Measurements from ENCODE around the gene BIRC6. TPM values are rescaled to one million over a fixed set of nuclear protein-coding genes. Genes with fewer than 3 reads are reported as not detected.
"Not testable (repeated sequence)": the region's sequence is repeated elsewhere in the genome, so short reads cannot be mapped to it uniquely, and the experiment has no call there.

BIRC6 gene
- total RNA-seq, 1 experiment from 2014 or later = 35.1 TPM

- H3K27me3 ChIP-seq (ENCODE audit: control insufficient read depth, insufficient read depth, low read length) = no peaks in the 10 kb centered on the region
- DNase-seq = no peak
- H3K4me3 ChIP-seq (ENCODE audit: insufficient read depth, low read depth, low read length) = no peak overlapping the region
- H3K36me3 ChIP-seq (replicated peaks; ENCODE audit: control insufficient read depth, insufficient read depth, low read length) = peaks cover 4% of the 10 kb centered on the region
These were observed 89.5 kb downstream of the BIRC6 start for GRCh38 chr2:32446369-32446768.

DNA sequence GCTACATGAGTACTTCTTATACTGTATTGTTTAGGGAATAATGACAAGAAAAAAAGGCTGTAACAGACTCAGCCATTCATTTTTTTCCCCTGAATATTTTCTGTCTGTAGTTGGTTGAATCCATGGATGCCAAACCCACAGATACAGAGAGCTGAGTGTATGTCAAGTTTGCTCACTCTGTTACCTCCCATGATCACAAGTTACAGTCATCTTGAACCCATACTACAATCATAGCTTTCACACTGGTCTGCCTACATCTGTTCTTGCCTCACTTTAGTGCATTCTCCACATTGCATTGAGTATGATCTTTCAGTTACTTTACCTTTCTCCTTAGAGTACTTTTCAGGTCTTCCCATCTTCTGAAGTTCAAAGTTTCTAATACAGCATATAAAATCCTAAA lies 94.0 kb downstream of the BIRC6 start:
- no peak for DNase-seq
- Histone ChIP-seq H3K27me3 (ENCODE audit: control insufficient read depth, insufficient read depth, low read length) (no peaks in the 10 kb centered on the region), H3K4me3 (ENCODE audit: insufficient read depth, low read depth, low read length) (no peak overlapping the region), H3K36me3 (replicated peaks; ENCODE audit: control insufficient read depth, insufficient read depth, low read length) (peaks cover 2% of the 10 kb centered on the region)

- no peak overlapping the region for H3K4me3 ChIP-seq (ENCODE audit: insufficient read depth, low read depth, low read length)
- no peak for DNase-seq
- no peaks in the 10 kb centered on the region; the same call in none of the 2 replicates for H3K36me3 ChIP-seq (replicated peaks; ENCODE audit: control insufficient read depth, insufficient read depth, low read length)
- H3K27me3 ChIP-seq (ENCODE audit: control insufficient read depth, insufficient read depth, low read length) = no peaks in the 10 kb centered on the region
These were observed 95.7 kb downstream of the BIRC6 start for GRCh38 chr2:32452338-32453064.

GRCh38 chr2:32453242-32454062 lies 96.6 kb downstream of the BIRC6 start:
- Histone ChIP-seq H3K27me3 (ENCODE audit: control insufficient read depth, insufficient read depth, low read length) (no peaks in the 10 kb centered on the region), H3K4me3 (ENCODE audit: insufficient read depth, low read depth, low read length) (no peak overlapping the region), H3K36me3 (replicated peaks; ENCODE audit: control insufficient read depth, insufficient read depth, low read length) (no peaks in the 10 kb centered on the region; the same call in none of the 2 replicates)
- DNase-seq = no peak

DNA sequence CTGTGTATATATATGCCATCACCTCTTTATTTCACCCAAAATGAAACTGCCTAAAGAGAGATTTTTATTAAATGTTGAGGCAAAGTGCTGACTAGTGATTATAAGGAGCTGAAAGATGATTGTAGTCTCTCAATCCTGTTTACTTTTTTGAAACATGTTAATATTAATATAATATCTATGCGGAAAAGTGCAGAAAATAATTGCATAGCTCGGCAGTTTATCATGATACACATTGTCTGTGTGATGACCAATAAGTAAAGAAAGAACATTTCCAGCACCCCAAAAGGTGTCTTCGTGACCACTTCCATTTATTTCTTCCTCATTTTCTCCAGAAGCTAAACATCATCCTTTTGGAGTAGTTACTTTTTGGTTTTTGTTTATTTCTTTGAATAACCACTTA lies 99.0 kb downstream of the BIRC6 start:
- DNase-seq = no peak

GRCh38 chr2:32456808-32457207 lies 100.0 kb downstream of the BIRC6 start:
- Histone ChIP-seq H3K36me3 (replicated peaks; ENCODE audit: control insufficient read depth, insufficient read depth, low read length) (no peaks in the 10 kb centered on the region), H3K27me3 (ENCODE audit: control insufficient read depth, insufficient read depth, low read length) (no peaks in the 10 kb centered on the region), H3K4me3 (ENCODE audit: insufficient read depth, low read depth, low read length) (no peak overlapping the region)
- no peak for DNase-seq

More for the DNA sequence above, 99.0 kb downstream of the BIRC6 start:
- Histone ChIP-seq H3K27me3 (ENCODE audit: control insufficient read depth, insufficient read depth, low read length) (no peaks in the 10 kb centered on the region), H3K36me3 (replicated peaks; ENCODE audit: control insufficient read depth, insufficient read depth, low read length) (no peaks in the 10 kb centered on the region; the same call in 1 of the 2 replicates), H3K4me3 (ENCODE audit: insufficient read depth, low read depth, low read length) (no peak overlapping the region)

DNA sequence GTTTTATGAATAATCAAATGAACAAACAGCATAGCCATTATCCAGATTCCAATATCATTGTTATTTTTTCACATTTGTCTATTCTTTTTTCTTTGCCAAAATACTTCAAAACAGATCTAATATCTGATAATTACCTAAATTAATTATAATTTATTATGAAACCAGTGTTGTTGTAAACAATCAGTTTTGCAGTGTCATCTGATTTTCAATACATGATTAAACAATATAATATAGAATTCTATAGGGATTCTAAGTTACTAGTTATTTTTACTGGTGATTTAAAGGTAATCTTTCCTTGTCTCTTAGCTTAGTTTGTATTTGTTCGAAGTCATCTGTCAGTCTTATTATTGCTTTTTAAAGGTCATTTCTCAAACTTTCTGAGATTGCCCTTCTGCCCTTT lies 101.0 kb downstream of the BIRC6 start:
- DNase-seq = no peak

GRCh38 chr2:32460861-32461260 lies 104.0 kb downstream of the BIRC6 start:
- not testable (repeated sequence) for H3K4me3 ChIP-seq (ENCODE audit: insufficient read depth, low read depth, low read length); DNase-seq; H3K36me3 ChIP-seq (replicated peaks; ENCODE audit: control insufficient read depth, insufficient read depth, low read length); H3K27me3 ChIP-seq (ENCODE audit: control insufficient read depth, insufficient read depth, low read length)

More for the DNA sequence above, 101.0 kb downstream of the BIRC6 start:
- Histone ChIP-seq H3K27me3 (ENCODE audit: control insufficient read depth, insufficient read depth, low read length) (no peaks in the 10 kb centered on the region), H3K4me3 (ENCODE audit: insufficient read depth, low read depth, low read length) (no peak overlapping the region), H3K36me3 (replicated peaks; ENCODE audit: control insufficient read depth, insufficient read depth, low read length) (no peaks in the 10 kb centered on the region)

DNA sequence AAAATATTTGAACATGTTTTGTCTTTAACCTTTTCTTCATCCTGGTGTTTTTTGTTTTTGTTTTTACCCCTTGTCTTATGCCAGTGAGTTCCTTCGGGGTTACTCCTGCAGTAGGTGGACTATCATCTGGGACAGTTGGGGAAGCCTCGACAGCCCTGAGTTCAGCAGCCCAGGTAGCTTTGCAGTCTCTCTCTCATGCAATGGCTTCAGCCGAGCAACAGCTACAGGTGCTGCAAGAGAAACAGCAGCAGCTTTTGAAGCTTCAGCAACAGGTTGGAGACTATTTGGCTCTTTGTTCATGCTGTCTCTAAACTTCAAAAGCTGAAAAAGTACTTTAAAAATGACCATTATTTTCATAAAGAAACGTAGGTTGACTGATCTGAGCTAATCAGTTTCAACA lies 106.3 kb downstream of the BIRC6 start:
- H3K27me3 ChIP-seq (ENCODE audit: control insufficient read depth, insufficient read depth, low read length) = no peaks in the 10 kb centered on the region
- H3K36me3 ChIP-seq (replicated peaks; ENCODE audit: control insufficient read depth, insufficient read depth, low read length) = peaks cover 7% of the 10 kb centered on the region
- no peak overlapping the region for H3K4me3 ChIP-seq (ENCODE audit: insufficient read depth, low read depth, low read length)
- no peak for DNase-seq

- H3K36me3 ChIP-seq (replicated peaks; ENCODE audit: control insufficient read depth, insufficient read depth, low read length) = peaks cover 9% of the 10 kb centered on the region
- H3K4me3 ChIP-seq (ENCODE audit: insufficient read depth, low read depth, low read length) = no peak overlapping the region
- H3K27me3 ChIP-seq (ENCODE audit: control insufficient read depth, insufficient read depth, low read length) = no peaks in the 10 kb centered on the region
- no peak for DNase-seq
These were observed 107.6 kb downstream of the BIRC6 start for GRCh38 chr2:32464431-32464830.

- DNase-seq = no peak
- Histone ChIP-seq H3K36me3 (replicated peaks; ENCODE audit: control insufficient read depth, insufficient read depth, low read length) (peaks cover 2% of the 10 kb centered on the region), H3K4me3 (ENCODE audit: insufficient read depth, low read depth, low read length) (no peak overlapping the region)
These were observed 115.8 kb downstream of the BIRC6 start for GRCh38 chr2:32472605-32473004.

GRCh38 chr2:32474381-32474780 lies 117.6 kb downstream of the BIRC6 start:
- no peak for DNase-seq
- Histone ChIP-seq H3K36me3 (replicated peaks; ENCODE audit: control insufficient read depth, insufficient read depth, low read length) (peaks cover 2% of the 10 kb centered on the region), H3K4me3 (ENCODE audit: insufficient read depth, low read depth, low read length) (no peak overlapping the region), H3K27me3 (ENCODE audit: control insufficient read depth, insufficient read depth, low read length) (no peaks in the 10 kb centered on the region)

More at GRCh38 chr2:32472605-32473004, 115.8 kb downstream of the BIRC6 start:
- no peaks in the 10 kb centered on the region for H3K27me3 ChIP-seq (ENCODE audit: control insufficient read depth, insufficient read depth, low read length)

- H3K27me3 ChIP-seq (ENCODE audit: control insufficient read depth, insufficient read depth, low read length) = no peaks in the 10 kb centered on the region
- H3K4me3 ChIP-seq (ENCODE audit: insufficient read depth, low read depth, low read length) = no peak overlapping the region
- DNase-seq = no peak
- peaks cover 3% of the 10 kb centered on the region for H3K36me3 ChIP-seq (replicated peaks; ENCODE audit: control insufficient read depth, insufficient read depth, low read length)
These were observed 122.2 kb downstream of the BIRC6 start for GRCh38 chr2:32478889-32479620.

- Histone ChIP-seq H3K27me3 (ENCODE audit: control insufficient read depth, insufficient read depth, low read length) (no peaks in the 10 kb centered on the region), H3K4me3 (ENCODE audit: insufficient read depth, low read depth, low read length) (no peak overlapping the region), H3K36me3 (replicated peaks; ENCODE audit: control insufficient read depth, insufficient read depth, low read length) (peaks cover 3% of the 10 kb centered on the region)
- DNase-seq = no peak
These were observed 123.2 kb downstream of the BIRC6 start for GRCh38 chr2:32479993-32480392.
